Fibroblast of pulmonary artery (primary cell): Measurements from ENCODE around the gene IQGAP2.
"Not testable (repeated sequence)": the region's sequence is repeated elsewhere in the genome, so short reads cannot be mapped to it uniquely, and the experiment has no call there.

Experiments used
- DNase-seq: peaks from one replicate; pipeline ENCODE4 v3.0.0-alpha.2; 2010; ENCODE audit warnings: low read depth
- H3K4me3 ChIP-seq: replicated peaks from 2 replicates; pipeline ENCODE4 v1.5.1; 2011; ENCODE audit warnings: low read depth, mild to moderate bottlenecking, control low read depth, low read length, moderate library complexity
- TF ChIP-seq, protein P1 (sequence below): IDR thresholded peaks from 2 replicates; pipeline ENCODE4 v1.5.1; 2011; ENCODE audit warnings: mild to moderate bottlenecking, control low read depth, low read length, inconsistent platforms; ENCODE audit errors: missing control alignments

The IQGAP2 gene

DNA sequence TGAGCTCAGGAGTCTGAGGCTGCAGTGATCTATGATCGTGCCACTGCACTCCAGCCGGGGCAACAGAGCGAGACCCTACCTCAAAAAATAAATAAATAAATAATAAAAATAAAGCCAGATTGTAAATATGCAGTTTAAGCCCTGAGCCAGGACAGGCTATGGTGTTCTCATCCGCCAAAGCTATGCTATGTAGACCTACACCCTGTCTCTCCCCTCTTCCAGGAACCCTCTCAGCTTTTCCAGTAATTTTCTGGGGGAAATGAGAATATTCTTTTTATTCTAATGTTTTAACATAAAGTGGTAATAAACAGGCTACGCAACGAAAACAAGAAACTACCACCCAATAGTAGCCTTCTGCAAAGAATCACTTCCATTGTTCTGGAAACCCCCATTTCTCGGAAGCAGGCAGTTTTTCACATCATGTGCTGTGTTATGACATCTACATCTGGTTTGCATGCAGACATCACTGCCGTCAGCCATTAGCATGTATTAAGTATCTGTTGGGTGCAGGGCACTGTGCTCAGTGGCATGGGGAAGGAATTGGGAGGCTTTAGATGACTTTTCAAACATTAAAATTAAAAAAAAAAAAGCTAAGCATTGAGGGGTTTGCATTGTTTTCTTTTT is 274.9 kb downstream of the IQGAP2 start:
- no peak overlapping the region for H3K4me3 ChIP-seq
- TF ChIP-seq, protein P1, sequence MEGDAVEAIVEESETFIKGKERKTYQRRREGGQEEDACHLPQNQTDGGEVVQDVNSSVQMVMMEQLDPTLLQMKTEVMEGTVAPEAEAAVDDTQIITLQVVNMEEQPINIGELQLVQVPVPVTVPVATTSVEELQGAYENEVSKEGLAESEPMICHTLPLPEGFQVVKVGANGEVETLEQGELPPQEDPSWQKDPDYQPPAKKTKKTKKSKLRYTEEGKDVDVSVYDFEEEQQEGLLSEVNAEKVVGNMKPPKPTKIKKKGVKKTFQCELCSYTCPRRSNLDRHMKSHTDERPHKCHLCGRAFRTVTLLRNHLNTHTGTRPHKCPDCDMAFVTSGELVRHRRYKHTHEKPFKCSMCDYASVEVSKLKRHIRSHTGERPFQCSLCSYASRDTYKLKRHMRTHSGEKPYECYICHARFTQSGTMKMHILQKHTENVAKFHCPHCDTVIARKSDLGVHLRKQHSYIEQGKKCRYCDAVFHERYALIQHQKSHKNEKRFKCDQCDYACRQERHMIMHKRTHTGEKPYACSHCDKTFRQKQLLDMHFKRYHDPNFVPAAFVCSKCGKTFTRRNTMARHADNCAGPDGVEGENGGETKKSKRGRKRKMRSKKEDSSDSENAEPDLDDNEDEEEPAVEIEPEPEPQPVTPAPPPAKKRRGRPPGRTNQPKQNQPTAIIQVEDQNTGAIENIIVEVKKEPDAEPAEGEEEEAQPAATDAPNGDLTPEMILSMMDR: no peak

DNA sequence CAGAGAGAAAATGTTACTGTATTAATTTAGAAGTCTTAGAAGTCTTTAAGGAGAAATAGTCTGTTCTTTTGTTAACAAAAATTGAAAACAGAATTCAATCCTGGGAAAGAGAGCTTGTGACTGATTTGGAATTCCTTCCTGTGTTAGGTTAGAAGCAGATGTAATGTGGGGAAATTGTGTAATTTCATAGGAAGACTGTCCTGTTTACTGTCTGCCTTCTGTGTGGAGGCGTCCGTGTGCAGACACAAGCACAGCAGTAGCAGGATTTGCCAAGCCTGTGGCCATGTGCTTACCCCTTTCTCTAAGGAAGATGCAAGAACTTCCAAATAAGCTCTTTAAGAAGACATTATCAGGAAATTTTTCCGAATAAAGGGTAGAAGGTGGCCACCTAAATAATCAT is 276.1 kb downstream of the IQGAP2 start:
- peak; percentile 81 for DNase-seq
- TF ChIP-seq, protein P1: no peak
- no peak overlapping the region for H3K4me3 ChIP-seq

More for the DNA sequence above, 274.9 kb downstream of the IQGAP2 start:
- no peak for DNase-seq

DNA sequence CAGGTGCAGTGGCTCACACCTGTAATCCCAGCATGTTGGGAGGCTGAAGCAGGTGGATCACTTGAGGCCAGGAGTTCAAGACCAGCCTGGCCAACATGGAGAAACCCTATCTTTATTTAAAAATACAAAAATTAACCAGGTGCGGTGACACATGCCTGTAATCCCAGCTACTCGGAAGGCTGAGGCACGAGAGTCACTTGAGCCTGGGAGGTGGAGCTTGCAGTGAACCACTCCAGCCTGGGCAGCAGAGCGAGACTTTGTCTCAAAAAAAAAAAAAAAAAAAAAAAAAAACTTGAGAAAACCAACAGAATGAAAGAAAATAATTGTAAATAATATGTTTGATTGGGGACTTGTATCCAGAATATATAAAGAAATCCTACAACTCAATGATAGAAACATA is 277.7 kb downstream of the IQGAP2 start:
- not testable (repeated sequence) for H3K4me3 ChIP-seq, DNase-seq

DNA sequence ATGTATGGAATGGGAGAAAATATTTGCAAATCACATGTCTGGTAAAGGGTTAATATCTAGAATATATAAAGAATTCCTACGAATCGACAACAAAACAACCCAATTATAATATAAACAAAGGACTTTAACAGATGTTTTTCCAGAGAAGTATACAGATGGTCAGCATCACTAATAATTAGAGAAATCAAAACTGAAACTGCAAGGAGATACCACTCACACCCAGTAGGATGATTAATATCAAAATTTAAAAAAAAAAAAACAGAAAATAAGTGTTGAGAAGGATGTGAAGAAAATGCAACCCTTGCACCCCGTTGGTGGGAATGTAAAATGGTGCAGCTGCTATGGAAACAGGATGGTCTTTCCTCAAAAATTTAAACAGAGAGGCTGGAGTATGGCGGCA is 278.2 kb downstream of the IQGAP2 start:
- TF ChIP-seq, protein P1: no peak
- no peak for DNase-seq
- no peak overlapping the region for H3K4me3 ChIP-seq

DNA sequence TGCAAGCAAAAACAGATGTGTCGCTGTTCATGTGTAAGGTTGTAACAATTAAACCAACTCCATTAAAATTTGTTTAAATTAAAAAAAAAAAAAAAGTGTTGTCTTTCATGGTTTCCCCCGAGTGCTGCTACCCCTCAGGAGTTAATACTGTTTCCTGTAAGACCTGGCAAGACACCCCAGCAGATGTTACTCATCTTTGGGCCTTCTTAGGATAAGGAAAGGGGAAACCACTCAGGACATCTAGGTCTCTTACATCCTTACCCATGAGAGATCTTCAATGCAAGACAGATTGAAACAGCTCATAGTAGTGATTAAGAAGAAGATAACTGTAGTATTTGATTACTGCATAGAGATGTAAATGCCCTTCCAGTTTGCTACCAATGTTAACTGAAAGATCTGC is 279.3 kb downstream of the IQGAP2 start:
- DNase-seq: no peak
- H3K4me3 ChIP-seq: no peak overlapping the region
- TF ChIP-seq, protein P1: no peak

DNA sequence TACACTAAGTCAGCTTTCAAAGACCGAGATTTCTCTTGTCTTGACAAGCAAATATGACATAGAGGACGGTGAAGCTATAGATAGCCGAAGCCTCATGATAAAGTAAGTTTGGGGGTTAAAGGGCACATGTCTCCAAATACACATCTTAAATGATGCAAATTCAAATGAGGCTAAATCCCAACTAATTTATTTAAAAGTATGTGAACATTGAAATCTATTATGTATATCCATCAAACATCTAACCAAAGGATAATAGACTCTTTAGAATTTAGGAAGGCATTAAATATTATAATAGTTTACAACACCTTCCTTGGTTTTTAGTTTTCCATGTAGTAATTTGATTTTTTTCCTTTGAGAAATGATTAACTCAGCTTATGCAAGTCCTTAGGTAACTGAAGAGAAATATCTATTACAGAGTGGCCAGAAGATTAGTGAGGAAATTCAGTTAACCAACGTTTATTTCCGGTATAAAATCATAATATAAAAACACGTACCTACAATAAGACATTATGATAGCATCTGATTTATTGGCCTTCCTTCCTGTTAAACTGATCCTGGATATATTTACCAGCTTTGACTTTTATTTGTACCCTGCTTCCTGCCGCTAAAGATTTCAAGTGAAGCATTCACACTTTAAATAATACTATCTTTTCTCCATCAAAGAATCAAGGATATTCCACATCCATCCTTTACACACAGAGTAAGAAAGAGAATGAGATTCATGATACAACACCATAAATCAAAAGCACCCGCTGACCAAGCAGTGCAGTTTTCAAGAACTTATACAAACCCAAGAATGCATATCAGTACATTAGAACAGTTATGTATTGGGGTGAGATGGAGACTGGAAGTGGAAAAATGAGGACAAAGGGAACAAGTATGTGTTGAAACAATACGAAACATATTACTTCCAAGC is 281.0 kb downstream of the IQGAP2 start:
- TF ChIP-seq, protein P1: no peak
- no peak overlapping the region for H3K4me3 ChIP-seq
- DNase-seq: no peak

DNA sequence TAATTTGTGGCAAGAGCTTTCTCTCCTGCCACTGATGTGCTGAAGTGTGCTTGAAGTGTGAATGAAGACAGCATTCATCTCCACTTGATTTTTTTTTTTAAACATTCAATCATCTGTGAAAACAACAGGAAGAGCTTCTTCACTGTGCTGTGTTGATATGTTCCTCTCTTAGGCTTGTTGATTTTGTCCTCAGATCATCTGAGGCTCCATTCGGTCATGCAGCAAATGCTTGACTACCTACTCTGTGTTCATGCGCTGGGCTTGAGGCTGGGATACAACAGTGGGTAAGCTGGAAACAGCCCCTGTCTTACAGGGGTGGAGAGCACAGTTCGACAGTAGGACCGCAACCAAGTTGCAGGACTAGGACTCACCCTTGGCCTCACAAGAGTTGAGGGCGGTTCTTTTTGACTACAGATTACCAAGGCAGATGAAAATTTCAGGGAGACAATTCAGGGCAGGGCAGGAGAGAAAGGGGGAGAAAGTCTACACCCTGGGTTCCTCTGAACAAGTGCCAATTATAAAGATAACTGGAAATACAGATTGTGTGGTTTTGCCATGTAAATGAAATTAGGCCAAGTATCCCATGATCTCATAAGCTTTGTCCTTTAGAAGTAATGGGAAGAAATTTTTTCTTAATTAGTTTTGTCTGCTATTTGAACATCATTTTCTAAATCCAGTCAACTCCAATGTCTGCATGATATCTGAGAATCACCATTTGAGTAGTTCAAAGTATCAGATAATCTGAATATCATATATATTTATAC is 281.9 kb downstream of the IQGAP2 start:
- TF ChIP-seq, protein P1: no peak
- no peak overlapping the region for H3K4me3 ChIP-seq
- DNase-seq: no peak
